Ovary (tissue), 3 donors: ENCODE measurements around the gene WDFY4.

ENCODE experiments used
- POLR2A ChIP-seq: fragments of 450-650 bp; IDR thresholded peaks from one replicate; pipeline ENCODE4 v1.6.1; 2017; ENCODE audit warnings: antibody characterized with exemption, mild to moderate bottlenecking, moderate library complexity
- TF ChIP-seq, protein P1 (sequence below), 3 donors: fragments of 450-650 bp in 2 of 3; fragments of 200-600 bp in 1 of 3; IDR thresholded peaks; one replicate each; pipeline versions ENCODE4 v1.5.1 to v1.8.0; 2016 to 2022; ENCODE audit warnings: antibody characterized with exemption in 3 of 3, mild to moderate bottlenecking in 1 of 3
- donor health status: DM: no; HTN: no; CAD: no.

DNA sequence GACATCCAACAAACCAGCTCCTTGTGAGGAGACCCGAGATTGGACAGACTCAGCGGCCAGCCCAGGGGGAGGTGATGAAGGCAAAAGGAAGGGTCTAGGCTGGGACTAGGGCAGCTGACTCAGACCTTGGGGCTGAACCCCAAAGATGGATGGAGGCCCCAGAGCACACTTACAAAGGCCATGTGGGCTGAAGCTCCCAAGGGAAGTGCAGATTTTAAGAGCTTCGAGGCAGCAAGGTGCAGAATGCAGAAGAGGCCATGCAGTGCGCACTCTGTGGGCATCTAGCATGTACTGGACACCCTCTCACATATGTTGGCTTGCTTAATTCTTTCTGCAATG lies 11.8 kb downstream of the WDFY4 start:
- TF ChIP-seq, protein P1, sequence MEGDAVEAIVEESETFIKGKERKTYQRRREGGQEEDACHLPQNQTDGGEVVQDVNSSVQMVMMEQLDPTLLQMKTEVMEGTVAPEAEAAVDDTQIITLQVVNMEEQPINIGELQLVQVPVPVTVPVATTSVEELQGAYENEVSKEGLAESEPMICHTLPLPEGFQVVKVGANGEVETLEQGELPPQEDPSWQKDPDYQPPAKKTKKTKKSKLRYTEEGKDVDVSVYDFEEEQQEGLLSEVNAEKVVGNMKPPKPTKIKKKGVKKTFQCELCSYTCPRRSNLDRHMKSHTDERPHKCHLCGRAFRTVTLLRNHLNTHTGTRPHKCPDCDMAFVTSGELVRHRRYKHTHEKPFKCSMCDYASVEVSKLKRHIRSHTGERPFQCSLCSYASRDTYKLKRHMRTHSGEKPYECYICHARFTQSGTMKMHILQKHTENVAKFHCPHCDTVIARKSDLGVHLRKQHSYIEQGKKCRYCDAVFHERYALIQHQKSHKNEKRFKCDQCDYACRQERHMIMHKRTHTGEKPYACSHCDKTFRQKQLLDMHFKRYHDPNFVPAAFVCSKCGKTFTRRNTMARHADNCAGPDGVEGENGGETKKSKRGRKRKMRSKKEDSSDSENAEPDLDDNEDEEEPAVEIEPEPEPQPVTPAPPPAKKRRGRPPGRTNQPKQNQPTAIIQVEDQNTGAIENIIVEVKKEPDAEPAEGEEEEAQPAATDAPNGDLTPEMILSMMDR (IDR thresholded peaks at IDR 0.05), result no peak
- TF ChIP-seq POLR2A, result no peak
